Glutamatergic neuron (in vitro differentiated cells): ENCODE data around the gene EPN1. TPM values are rescaled to one million over a fixed set of nuclear protein-coding genes. Genes with fewer than 3 reads are reported as not detected.

Experiments used
- DNase-seq: peaks from one replicate; pipeline ENCODE4 v3.0.0; 2022
- H3K27ac Mint-ChIP-seq: one replicate; pipeline ENCODE4 v1.8.0; 2020; ENCODE audit warnings: mild to moderate bottlenecking, mixed read lengths, inconsistent platforms; ENCODE audit not compliant: unreplicated experiment
- H3K27me3 Mint-ChIP-seq: one replicate; pipeline ENCODE4 v1.8.0; 2020; ENCODE audit warnings: mild to moderate bottlenecking, moderate library complexity, mixed read lengths, inconsistent platforms; ENCODE audit not compliant: unreplicated experiment
- H3K36me3 Mint-ChIP-seq: one replicate; pipeline ENCODE4 v1.8.0; 2020; ENCODE audit warnings: mild to moderate bottlenecking, mixed read lengths, inconsistent platforms; ENCODE audit not compliant: unreplicated experiment
- H3K4me1 Mint-ChIP-seq: one replicate; pipeline ENCODE4 v1.8.0; 2020; ENCODE audit warnings: mild to moderate bottlenecking, low read depth, mixed read lengths, inconsistent platforms; ENCODE audit not compliant: unreplicated experiment
- H3K4me3 Mint-ChIP-seq: one replicate; pipeline ENCODE4 v1.8.0; 2020; ENCODE audit warnings: mild to moderate bottlenecking, mixed read lengths, inconsistent platforms; ENCODE audit not compliant: unreplicated experiment
- H3K9me3 Mint-ChIP-seq: one replicate; pipeline ENCODE4 v1.8.0; 2020; ENCODE audit warnings: mild to moderate bottlenecking, moderate library complexity, mixed read lengths, inconsistent platforms; ENCODE audit not compliant: unreplicated experiment
- total RNA-seq: library from RNA; stranded (reverse); fragmentation: NEBNext Ultra II Directional; extraction: Animal tissue kit (Norgen Biotek cat#: 25700); gene quantifications from one replicate; pipeline ENCODE4 v1.2.1, GENCODE V29; 2021; ENCODE audit not compliant: unreplicated experiment
- TF ChIP-seq, protein P1 (sequence below): fragments of 200-600 bp; sonication (generic); IDR thresholded peaks from one replicate; pipeline ENCODE4 v1.5.0; 2021; ENCODE audit not compliant: partially characterized antibody, unreplicated experiment

EPN1 gene
- total RNA-seq, 1 donor from 2014 or later = 150 TPM

DNA sequence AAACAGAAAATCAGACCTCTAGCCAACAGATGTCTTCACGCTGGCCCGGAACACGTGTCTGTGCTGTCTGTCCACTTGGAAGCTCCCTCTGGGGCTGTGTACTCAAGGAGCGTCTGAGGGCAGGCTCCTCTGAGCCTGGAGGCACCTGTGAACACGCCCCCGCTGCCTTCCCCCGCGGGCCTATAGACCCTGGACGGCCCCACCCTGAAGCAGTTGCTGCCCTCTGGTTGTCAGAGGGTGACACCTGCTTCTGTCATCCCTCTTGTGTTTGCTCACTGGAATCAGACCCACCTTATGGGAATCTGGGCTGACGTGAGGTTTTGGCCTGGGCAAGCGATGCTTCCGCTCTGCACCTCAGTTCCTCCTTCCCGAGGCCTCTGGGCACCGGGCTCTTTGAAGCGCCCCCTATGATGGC lies 19.2 kb downstream of the EPN1 start:
- H3K27me3 Mint-ChIP-seq = peaks cover 12% of the 10 kb centered on the region
- H3K9me3 Mint-ChIP-seq = peaks cover 4% of the 10 kb centered on the region
- H3K4me3 Mint-ChIP-seq = no peak overlapping the region
- H3K36me3 Mint-ChIP-seq = no peaks in the 10 kb centered on the region
- no peak for DNase-seq
- no peak overlapping the region for H3K27ac Mint-ChIP-seq
- TF ChIP-seq, protein P1, sequence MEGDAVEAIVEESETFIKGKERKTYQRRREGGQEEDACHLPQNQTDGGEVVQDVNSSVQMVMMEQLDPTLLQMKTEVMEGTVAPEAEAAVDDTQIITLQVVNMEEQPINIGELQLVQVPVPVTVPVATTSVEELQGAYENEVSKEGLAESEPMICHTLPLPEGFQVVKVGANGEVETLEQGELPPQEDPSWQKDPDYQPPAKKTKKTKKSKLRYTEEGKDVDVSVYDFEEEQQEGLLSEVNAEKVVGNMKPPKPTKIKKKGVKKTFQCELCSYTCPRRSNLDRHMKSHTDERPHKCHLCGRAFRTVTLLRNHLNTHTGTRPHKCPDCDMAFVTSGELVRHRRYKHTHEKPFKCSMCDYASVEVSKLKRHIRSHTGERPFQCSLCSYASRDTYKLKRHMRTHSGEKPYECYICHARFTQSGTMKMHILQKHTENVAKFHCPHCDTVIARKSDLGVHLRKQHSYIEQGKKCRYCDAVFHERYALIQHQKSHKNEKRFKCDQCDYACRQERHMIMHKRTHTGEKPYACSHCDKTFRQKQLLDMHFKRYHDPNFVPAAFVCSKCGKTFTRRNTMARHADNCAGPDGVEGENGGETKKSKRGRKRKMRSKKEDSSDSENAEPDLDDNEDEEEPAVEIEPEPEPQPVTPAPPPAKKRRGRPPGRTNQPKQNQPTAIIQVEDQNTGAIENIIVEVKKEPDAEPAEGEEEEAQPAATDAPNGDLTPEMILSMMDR = no peak
- no peaks in the 10 kb centered on the region for H3K4me1 Mint-ChIP-seq

DNA sequence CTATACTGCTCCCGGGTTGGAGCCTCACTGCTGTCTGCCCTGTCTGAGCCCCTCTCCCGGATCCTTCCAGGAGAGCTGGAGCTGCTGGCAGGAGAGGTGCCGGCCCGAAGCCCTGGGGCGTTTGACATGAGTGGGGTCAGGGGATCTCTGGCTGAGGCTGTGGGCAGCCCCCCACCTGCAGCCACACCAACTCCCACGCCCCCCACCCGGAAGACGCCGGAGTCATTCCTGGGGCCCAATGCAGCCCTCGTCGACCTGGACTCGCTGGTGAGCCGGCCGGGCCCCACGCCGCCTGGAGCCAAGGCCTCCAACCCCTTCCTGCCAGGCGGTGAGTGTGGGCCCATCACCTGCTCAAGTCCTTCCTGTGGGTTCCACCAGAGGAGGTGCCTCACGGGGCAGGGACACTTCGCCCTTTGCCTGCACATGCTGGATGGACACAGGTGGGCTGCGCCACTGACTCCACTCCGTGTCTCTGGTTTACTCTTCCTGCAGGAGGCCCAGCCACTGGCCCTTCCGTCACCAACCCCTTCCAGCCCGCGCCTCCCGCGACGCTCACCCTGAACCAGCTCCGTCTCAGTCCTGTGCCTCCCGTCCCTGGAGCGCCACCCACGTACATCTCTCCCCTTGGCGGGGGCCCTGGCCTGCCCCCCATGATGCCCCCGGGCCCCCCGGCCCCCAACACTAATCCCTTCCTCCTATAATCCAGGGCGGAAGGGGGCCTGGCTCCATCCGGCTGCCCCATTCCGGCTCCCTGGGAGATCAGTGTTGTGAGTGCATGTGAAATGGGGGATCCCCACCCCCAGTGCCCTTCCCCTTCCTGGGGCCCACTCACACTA lies 19.8 kb downstream of the EPN1 start:
- DNase-seq = no peak
- Mint-ChIP-seq H3K9me3 (peaks cover 4% of the 10 kb centered on the region), H3K4me1 (no peaks in the 10 kb centered on the region), H3K27me3 (peaks cover 12% of the 10 kb centered on the region), H3K4me3 (no peak overlapping the region), H3K36me3 (no peaks in the 10 kb centered on the region), H3K27ac (no peak overlapping the region)
- TF ChIP-seq, protein P1 = no peak

DNA sequence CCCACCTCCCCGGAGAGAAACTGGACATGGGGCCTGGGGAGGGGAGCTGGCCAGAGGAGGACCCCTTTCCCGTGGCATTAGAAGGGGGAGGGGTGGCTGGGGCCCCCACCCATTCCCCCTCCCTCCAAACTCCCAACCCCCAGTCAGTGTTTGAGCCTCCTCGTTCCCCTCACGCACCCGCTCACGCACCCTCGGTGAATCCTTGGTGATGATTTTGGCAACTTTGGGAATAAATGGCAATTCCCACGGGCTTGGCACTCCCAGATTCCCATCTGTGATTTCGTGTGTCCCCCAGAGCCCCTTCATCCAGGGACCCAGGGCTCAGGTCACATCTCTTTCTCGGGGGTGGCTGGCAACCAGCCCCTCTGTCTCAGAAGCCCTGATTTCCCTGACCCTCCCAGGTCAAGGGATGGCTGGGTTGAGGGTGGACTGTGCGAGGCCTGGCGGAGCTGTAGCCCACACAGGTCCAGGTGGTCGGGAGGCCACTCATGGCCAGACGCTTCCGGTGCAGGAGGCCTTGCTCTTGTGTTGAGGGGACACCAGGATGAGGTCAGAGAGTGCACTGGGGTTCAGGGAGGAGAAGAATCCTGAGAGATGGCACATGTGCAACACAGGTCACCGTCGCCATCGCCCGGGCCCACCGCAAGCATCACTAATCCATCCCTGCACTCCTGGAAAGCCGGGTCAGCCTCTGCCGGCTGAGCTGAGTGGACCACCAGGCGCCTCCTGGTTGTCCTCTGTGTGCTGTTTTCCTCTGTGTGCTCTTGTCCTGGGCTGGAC lies 20.7 kb downstream of the EPN1 start:
- no peak for DNase-seq
- H3K36me3 Mint-ChIP-seq = no peaks in the 10 kb centered on the region
- H3K4me3 Mint-ChIP-seq = no peak overlapping the region
- H3K27me3 Mint-ChIP-seq = peaks cover 12% of the 10 kb centered on the region
- TF ChIP-seq, protein P1 = no peak
- H3K27ac Mint-ChIP-seq = no peak overlapping the region
- H3K9me3 Mint-ChIP-seq = peaks cover 4% of the 10 kb centered on the region
- no peaks in the 10 kb centered on the region for H3K4me1 Mint-ChIP-seq

DNA sequence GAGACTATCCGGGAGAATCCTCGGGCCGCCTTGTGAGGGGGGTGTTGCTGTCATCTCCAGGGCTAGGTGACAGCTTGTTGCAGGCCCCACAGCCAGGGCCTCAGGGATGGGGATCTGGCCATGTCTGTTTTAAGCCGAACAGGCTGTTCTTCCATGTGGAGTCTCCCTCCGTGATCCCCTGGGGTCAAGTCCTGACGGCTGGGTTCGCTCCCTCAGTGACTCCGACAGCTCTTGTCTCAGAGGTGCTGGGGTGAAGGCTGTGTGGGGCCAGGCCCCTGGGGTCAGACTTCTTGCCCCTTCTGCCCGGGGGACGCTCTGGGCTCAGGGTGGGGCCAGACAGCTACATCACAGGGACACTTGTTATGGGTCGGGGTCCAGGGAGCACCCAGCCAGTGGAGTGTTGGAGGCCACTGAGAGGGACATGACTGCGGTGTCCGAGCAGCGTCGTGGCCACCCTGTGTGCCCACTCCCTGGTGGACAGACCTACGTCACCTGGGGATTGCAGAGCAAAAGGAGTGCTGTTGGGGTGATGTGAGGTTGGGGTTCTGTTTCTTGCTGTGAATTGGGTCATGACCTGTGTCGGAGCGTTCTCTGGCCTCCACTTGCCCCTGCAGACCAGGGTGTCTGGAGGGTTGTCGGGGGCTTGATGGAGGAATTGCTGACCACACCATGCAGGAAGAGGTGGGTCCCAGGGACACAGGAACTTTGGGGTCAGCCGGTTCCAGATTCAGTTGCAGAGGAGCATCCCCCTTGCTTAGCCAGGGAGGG lies 21.5 kb downstream of the EPN1 start:
- DNase-seq = no peak
- no peak overlapping the region for H3K27ac Mint-ChIP-seq
- H3K36me3 Mint-ChIP-seq = peaks cover 1% of the 10 kb centered on the region
- no peak overlapping the region for H3K4me3 Mint-ChIP-seq
- TF ChIP-seq, protein P1 = no peak
- H3K4me1 Mint-ChIP-seq = no peaks in the 10 kb centered on the region
- H3K27me3 Mint-ChIP-seq = peaks cover 12% of the 10 kb centered on the region
- H3K9me3 Mint-ChIP-seq = peaks cover 5% of the 10 kb centered on the region
